ENCODE measurements around the gene TET1.

DNA sequence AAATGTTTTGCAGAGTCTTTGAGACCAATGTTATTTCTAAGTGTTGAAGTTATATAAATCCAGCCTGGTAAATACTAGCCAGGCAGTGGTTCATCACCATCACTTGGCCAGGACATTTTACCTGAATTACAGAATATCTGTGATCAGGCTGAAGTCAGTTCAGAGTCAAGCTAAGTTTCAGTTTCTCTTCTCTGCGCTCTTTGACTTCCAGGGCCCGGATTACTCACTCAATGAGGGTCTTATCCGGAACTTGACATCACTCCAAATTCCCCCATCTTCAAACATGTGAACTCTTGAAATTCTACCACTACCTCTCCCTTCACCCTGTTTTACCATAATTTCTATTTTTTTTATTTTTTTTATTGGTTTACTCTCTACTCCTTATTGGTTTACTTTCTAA is 124.3 kb downstream of the TET1 start:
- TF ChIP-seq RARB (CRISPR knock-in tag; IDR thresholded peaks at IDR 0.05) (no peak), ZNF70 (CRISPR knock-in tag; IDR thresholded peaks at IDR 0.05) (no peak), CSDC2 (CRISPR knock-in tag; IDR thresholded peaks at IDR 0.05) (no peak), ZNF8 (CRISPR knock-in tag; IDR thresholded peaks at IDR 0.05) (no peak), SNAI2 (CRISPR knock-in tag; IDR thresholded peaks at IDR 0.05) (no peak), ZFP30 (CRISPR knock-in tag; IDR thresholded peaks at IDR 0.05) (no peak)
- TF ChIP-seq, protein P1, sequence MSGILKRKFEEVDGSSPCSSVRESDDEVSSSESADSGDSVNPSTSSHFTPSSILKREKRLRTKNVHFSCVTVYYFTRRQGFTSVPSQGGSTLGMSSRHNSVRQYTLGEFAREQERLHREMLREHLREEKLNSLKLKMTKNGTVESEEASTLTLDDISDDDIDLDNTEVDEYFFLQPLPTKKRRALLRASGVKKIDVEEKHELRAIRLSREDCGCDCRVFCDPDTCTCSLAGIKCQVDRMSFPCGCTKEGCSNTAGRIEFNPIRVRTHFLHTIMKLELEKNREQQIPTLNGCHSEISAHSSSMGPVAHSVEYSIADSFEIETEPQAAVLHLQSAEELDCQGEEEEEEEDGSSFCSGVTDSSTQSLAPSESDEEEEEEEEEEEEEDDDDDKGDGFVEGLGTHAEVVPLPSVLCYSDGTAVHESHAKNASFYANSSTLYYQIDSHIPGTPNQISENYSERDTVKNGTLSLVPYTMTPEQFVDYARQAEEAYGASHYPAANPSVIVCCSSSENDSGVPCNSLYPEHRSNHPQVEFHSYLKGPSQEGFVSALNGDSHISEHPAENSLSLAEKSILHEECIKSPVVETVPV (CRISPR knock-in tag; IDR thresholded peaks at IDR 0.05), result no peak
- TF ChIP-seq, protein P2, sequence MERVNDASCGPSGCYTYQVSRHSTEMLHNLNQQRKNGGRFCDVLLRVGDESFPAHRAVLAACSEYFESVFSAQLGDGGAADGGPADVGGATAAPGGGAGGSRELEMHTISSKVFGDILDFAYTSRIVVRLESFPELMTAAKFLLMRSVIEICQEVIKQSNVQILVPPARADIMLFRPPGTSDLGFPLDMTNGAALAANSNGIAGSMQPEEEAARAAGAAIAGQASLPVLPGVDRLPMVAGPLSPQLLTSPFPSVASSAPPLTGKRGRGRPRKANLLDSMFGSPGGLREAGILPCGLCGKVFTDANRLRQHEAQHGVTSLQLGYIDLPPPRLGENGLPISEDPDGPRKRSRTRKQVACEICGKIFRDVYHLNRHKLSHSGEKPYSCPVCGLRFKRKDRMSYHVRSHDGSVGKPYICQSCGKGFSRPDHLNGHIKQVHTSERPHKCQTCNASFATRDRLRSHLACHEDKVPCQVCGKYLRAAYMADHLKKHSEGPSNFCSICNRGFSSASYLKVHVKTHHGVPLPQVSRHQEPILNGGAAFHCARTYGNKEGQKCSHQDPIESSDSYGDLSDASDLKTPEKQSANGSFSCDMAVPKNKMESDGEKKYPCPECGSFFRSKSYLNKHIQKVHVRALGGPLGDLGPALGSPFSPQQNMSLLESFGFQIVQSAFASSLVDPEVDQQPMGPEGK (CRISPR knock-in tag; IDR thresholded peaks at IDR 0.05; ENCODE audit: borderline replicate concordance), result no peak
- TF ChIP-seq, protein P3, sequence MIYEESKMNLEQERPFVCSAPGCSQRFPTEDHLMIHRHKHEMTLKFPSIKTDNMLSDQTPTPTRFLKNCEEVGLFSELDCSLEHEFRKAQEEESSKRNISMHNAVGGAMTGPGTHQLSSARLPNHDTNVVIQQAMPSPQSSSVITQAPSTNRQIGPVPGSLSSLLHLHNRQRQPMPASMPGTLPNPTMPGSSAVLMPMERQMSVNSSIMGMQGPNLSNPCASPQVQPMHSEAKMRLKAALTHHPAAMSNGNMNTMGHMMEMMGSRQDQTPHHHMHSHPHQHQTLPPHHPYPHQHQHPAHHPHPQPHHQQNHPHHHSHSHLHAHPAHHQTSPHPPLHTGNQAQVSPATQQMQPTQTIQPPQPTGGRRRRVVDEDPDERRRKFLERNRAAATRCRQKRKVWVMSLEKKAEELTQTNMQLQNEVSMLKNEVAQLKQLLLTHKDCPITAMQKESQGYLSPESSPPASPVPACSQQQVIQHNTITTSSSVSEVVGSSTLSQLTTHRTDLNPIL (CRISPR knock-in tag; IDR thresholded peaks at IDR 0.05; ENCODE audit: low read depth), result no peak
